Natural killer cell (primary cell): ENCODE data around the gene ZNF672. TPM values are rescaled to one million over a fixed set of nuclear protein-coding genes. Genes with fewer than 3 reads are reported as not detected.
"Not testable (repeated sequence)": the region's sequence is repeated elsewhere in the genome, so short reads cannot be mapped to it uniquely, and the experiment has no call there.

Experiments
- ATAC-seq, 3 donors: fragments of 150-1000 bp in 2 of 3; fragments of 200-7000 bp in 1 of 3; cut with Tn5 transposase; 1 replicate in 1 of 3; 2 replicates in 2 of 3; pipeline ENCODE4 v1.10.0; 2021; ENCODE audit warnings: mild to moderate bottlenecking in 2 of 3, moderate library complexity in 2 of 3
- DNase-seq, 2 donors: peaks; one replicate each; pipeline versions ENCODE4 v3.0.0 to v3.0.0-alpha.2; 2013 to 2021; ENCODE audit warnings: mixed read lengths in 1 of 2
- H3K27ac ChIP-seq: one replicate; pipeline ENCODE4 v1.5.1; 2013; ENCODE audit warnings: mild to moderate bottlenecking, low read length
- H3K27me3 ChIP-seq: one replicate; pipeline ENCODE4 v1.6.1; 2013; ENCODE audit warnings: low read length; ENCODE audit not compliant: control insufficient read depth, insufficient read depth
- H3K36me3 ChIP-seq: one replicate; pipeline ENCODE4 v1.6.1; 2013; ENCODE audit warnings: low read length; ENCODE audit not compliant: control insufficient read depth, insufficient read depth
- H3K4me1 ChIP-seq: one replicate; pipeline ENCODE4 v1.6.1; 2013; ENCODE audit warnings: low read length; ENCODE audit not compliant: control insufficient read depth, insufficient read depth
- H3K4me3 ChIP-seq: one replicate; pipeline ENCODE4 v1.5.1; 2013; ENCODE audit warnings: low read length
- H3K9me3 ChIP-seq: one replicate; pipeline ENCODE4 v1.6.1; 2013; ENCODE audit warnings: low read length; ENCODE audit not compliant: control insufficient read depth, insufficient read depth
- H3K27ac Mint-ChIP-seq, 2 donors: one replicate each; pipeline ENCODE4 v1.8.0; 2022; ENCODE audit warnings: mild to moderate bottlenecking in 2 of 2, mixed read lengths in 2 of 2, moderate library complexity in 1 of 2
- H3K27me3 Mint-ChIP-seq, 2 donors: one replicate each; pipeline ENCODE4 v1.8.0; 2022; ENCODE audit warnings: low read depth in 2 of 2, mixed read lengths in 2 of 2
- H3K36me3 Mint-ChIP-seq: one replicate; pipeline ENCODE4 v1.8.0; 2022; ENCODE audit warnings: mixed read lengths
- H3K4me1 Mint-ChIP-seq, 2 donors: one replicate each; pipeline ENCODE4 v1.8.0; 2022; ENCODE audit warnings: mixed read lengths in 2 of 2
- H3K4me3 Mint-ChIP-seq: one replicate; pipeline ENCODE4 v1.8.0; 2022; ENCODE audit warnings: mild to moderate bottlenecking, moderate library complexity, mixed read lengths
- H3K9me3 Mint-ChIP-seq, 2 donors: one replicate each; pipeline ENCODE4 v1.8.0; 2022; ENCODE audit warnings: mixed read lengths in 2 of 2
- WGBS: methylation state at CpG from one replicate; pipeline ENCODE4 v1.1.7; 2013; ENCODE audit warnings: missing lambda C conversion rate; ENCODE audit not compliant: insufficient coverage; 5-methylcytosine and 5-hydroxymethylcytosine counted together
- intact Hi-C: fragments of 100-400 bp; cut with micrococcal nuclease; formaldehyde crosslinking; loops from one replicate; pipeline ENCODE4 v1.14.2; 2022
- total RNA-seq, 4 donors: library from RNA; stranded (reverse); fragments of 120-200 nt in 1 of 4; gene quantifications; one replicate each; pipeline versions ENCODE4 v1.2.3 to v1.2.4, GENCODE V29; 2013 to 2022
- TF ChIP-seq, protein P1 (sequence below): fragments of 200-600 bp; IDR thresholded peaks from one replicate; pipeline ENCODE4 v1.8.0; 2022; ENCODE audit warnings: antibody characterized with exemption

ZNF672 gene
- total RNA-seq, 3 donors from 2014 or later (not counting 1 experiment from before 2014, with no cell fraction given), result 29.0 to 41.8 (median 38.7) TPM

GRCh38 chr1:248881261-248881660 is 43.2 kb downstream of the ZNF672 start:
- DNase-seq (no peak), ATAC-seq (no peak)
- H3K36me3 Mint-ChIP-seq, result no peaks in the 10 kb centered on the region
- no peaks in the 10 kb centered on the region for H3K36me3 ChIP-seq
- no peak overlapping the region for H3K4me3 Mint-ChIP-seq
- WGBS, result 83% methylated on average over 1 of the region's 1 CpG
- no peak overlapping the region for H3K27ac Mint-ChIP-seq
- TF ChIP-seq, protein P1, sequence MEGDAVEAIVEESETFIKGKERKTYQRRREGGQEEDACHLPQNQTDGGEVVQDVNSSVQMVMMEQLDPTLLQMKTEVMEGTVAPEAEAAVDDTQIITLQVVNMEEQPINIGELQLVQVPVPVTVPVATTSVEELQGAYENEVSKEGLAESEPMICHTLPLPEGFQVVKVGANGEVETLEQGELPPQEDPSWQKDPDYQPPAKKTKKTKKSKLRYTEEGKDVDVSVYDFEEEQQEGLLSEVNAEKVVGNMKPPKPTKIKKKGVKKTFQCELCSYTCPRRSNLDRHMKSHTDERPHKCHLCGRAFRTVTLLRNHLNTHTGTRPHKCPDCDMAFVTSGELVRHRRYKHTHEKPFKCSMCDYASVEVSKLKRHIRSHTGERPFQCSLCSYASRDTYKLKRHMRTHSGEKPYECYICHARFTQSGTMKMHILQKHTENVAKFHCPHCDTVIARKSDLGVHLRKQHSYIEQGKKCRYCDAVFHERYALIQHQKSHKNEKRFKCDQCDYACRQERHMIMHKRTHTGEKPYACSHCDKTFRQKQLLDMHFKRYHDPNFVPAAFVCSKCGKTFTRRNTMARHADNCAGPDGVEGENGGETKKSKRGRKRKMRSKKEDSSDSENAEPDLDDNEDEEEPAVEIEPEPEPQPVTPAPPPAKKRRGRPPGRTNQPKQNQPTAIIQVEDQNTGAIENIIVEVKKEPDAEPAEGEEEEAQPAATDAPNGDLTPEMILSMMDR, result no peak
- H3K4me3 ChIP-seq, result no peak overlapping the region
- peaks cover 3 to 8% of the 10 kb centered on the region in 2 donors for H3K27me3 Mint-ChIP-seq
- H3K27ac ChIP-seq, result no peak overlapping the region
- no peaks in the 10 kb centered on the region for H3K4me1 Mint-ChIP-seq
- no peaks in the 10 kb centered on the region for H3K27me3 ChIP-seq
- no peaks in the 10 kb centered on the region for H3K9me3 ChIP-seq
- no peaks in the 10 kb centered on the region for H3K4me1 ChIP-seq
- intact Hi-C loops, result no loop called here
- no peaks in the 10 kb centered on the region for H3K9me3 Mint-ChIP-seq

- H3K4me3 Mint-ChIP-seq, H3K9me3 Mint-ChIP-seq, H3K27ac Mint-ChIP-seq, DNase-seq, intact Hi-C loops, ATAC-seq, H3K36me3 ChIP-seq, H3K4me3 ChIP-seq, H3K36me3 Mint-ChIP-seq, H3K27me3 ChIP-seq, H3K27me3 Mint-ChIP-seq, H3K4me1 Mint-ChIP-seq, H3K27ac ChIP-seq, H3K9me3 ChIP-seq, H3K4me1 ChIP-seq: not testable (repeated sequence)
- 86% methylated on average over 1 of the region's 7 CpGs for WGBS
These were observed 44.4 kb downstream of the ZNF672 start for GRCh38 chr1:248882427-248882826.

GRCh38 chr1:248884632-248885295 is 46.7 kb downstream of the ZNF672 start:
- H3K36me3 ChIP-seq, result no peaks in the 10 kb centered on the region
- Mint-ChIP-seq H3K4me1 (peaks cover 0 to 4% of the 10 kb centered on the region in 2 donors), H3K27me3 (peaks cover 3 to 8% of the 10 kb centered on the region in 2 donors), H3K9me3 (no peaks in the 10 kb centered on the region), H3K4me3 (no peak overlapping the region), H3K27ac (no peak overlapping the region), H3K36me3 (no peaks in the 10 kb centered on the region)
- H3K27ac ChIP-seq, result no peak overlapping the region
- no peaks in the 10 kb centered on the region for H3K9me3 ChIP-seq
- TF ChIP-seq, protein P1, result no peak
- ATAC-seq (no peak), DNase-seq (no peak)
- no peak overlapping the region for H3K4me3 ChIP-seq
- H3K27me3 ChIP-seq, result no peaks in the 10 kb centered on the region
- H3K4me1 ChIP-seq, result no peaks in the 10 kb centered on the region
- no CpG with 5 or more reads among the region's 1 CpG for WGBS
- intact Hi-C loops, result no loop called here

DNA sequence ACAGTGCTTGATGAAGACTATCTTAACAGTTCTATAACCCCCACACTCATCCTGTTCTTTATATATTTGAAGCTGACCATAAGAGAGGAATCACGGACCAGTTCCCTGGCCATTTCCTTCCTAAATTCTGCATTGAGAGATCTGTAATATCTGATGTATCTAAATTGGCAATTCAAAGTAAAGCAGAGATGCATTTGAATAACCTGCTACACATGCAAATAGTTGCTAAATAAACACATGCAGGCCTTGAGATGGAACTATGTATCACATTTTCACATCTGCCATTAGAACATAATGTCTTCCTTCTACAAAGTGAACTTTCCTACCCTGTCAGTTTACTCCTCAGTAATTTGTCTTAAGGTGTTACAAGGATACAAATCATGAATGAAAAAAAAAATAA is 47.6 kb downstream of the ZNF672 start:
- Histone ChIP-seq H3K4me1 (no peaks in the 10 kb centered on the region), H3K27ac (no peak overlapping the region), H3K27me3 (no peaks in the 10 kb centered on the region), H3K4me3 (no peak overlapping the region), H3K36me3 (no peaks in the 10 kb centered on the region), H3K9me3 (no peaks in the 10 kb centered on the region)
- no peaks in the 10 kb centered on the region for H3K9me3 Mint-ChIP-seq
- no peak for ATAC-seq
- no peak overlapping the region for H3K27ac Mint-ChIP-seq
- intact Hi-C loops, result no loop called here
- H3K27me3 Mint-ChIP-seq, result peaks cover 8% of the 10 kb centered on the region in 2 donors
- no peak for DNase-seq
- no CpG with 5 or more reads among the region's 1 CpG for WGBS
- TF ChIP-seq, protein P1, result no peak
- H3K4me3 Mint-ChIP-seq, result no peak overlapping the region
- H3K36me3 Mint-ChIP-seq, result no peaks in the 10 kb centered on the region
- H3K4me1 Mint-ChIP-seq, result peaks cover 0 to 9% of the 10 kb centered on the region in 2 donors
